Erythroblast (primary cell): ENCODE data around the gene PLAGL2.

Experiments used
- GATA1 ChIP-seq: IDR thresholded peaks from 2 replicates; pipeline ENCODE4 v1.6.1; 2011; ENCODE audit warnings: low read depth, mild to moderate bottlenecking, control low read depth, low read length, moderate library complexity
- POLR2A ChIP-seq: IDR thresholded peaks from 2 replicates; pipeline ENCODE4 v1.6.1; 2011; ENCODE audit warnings: mild to moderate bottlenecking, low read length

- no peak for TF ChIP-seq POLR2A
- TF ChIP-seq GATA1: no peak
Measured at GRCh38 chr20:32205843-32206759, 1.4 kb downstream of the PLAGL2 start.
